Right lobe of liver (tissue), 6 donors: Measurements from ENCODE around the gene TULP1. TPM values are rescaled to one million over a fixed set of nuclear protein-coding genes. Genes with fewer than 3 reads are reported as not detected.

Source experiments
- ATAC-seq, 4 donors: fragments of 200-7000 bp; cut with Tn5 transposase; one replicate each; pipeline ENCODE4 v1.9.1; 2020; ENCODE audit warnings: mild to moderate bottlenecking in 4 of 4, moderate library complexity in 4 of 4
- DNase-seq, 3 donors: peaks; one replicate each; pipeline ENCODE4 v3.0.0-alpha.2; 2020
- H3K27ac ChIP-seq, 3 donors: fragments of 200-600 bp; one replicate each; pipeline ENCODE4 v1.8.0; 2022
- H3K27me3 ChIP-seq, 2 donors: fragments of 200-600 bp; one replicate each; pipeline ENCODE4 v1.8.0; 2022
- H3K36me3 ChIP-seq, 4 donors: fragments of 200-600 bp; sonication (generic) in 1 of 4; one replicate each; pipeline versions ENCODE4 v1.5.1 to v1.8.0; 2017 to 2022; ENCODE audit warnings: control low read depth in 1 of 4
- H3K4me1 ChIP-seq, 4 donors: fragments of 200-600 bp; sonication (generic) in 1 of 4; one replicate each; pipeline versions ENCODE4 v1.5.1 to v1.8.0; 2017 to 2022; ENCODE audit warnings: control low read depth in 1 of 4
- H3K4me3 ChIP-seq, 3 donors: fragments of 200-600 bp; one replicate each; pipeline ENCODE4 v1.8.0; 2022
- H3K9me3 ChIP-seq, 4 donors: fragments of 200-600 bp; sonication (generic) in 1 of 4; one replicate each; pipeline versions ENCODE4 v1.5.1 to v1.8.0; 2017 to 2022; ENCODE audit warnings: control low read depth in 1 of 4
- POLR2A ChIP-seq: fragments of 450-650 bp; IDR thresholded peaks from one replicate; pipeline ENCODE4 v1.6.1; 2017; ENCODE audit warnings: antibody characterized with exemption, mild to moderate bottlenecking
- WGBS: methylation state at CpG from one replicate; pipeline ENCODE4 v1.1.6; 2018; ENCODE audit warnings: low coverage, low lambda C conversion rate; ENCODE audit not compliant: insufficient coverage; ENCODE audit errors: missing lambda C conversion rate; 5-methylcytosine and 5-hydroxymethylcytosine counted together
- intact Hi-C, 2 donors: fragments of 100-400 bp; cut with DNase I; formaldehyde crosslinking; loops; one replicate each; pipeline versions ENCODE4 v1.11.2 to v1.14.1; 2022
- total RNA-seq, 6 experiments: library from RNA; depleted of rRNA in 2 of 6; stranded (reverse); fragments of >200 nt in 2 of 6; fragmentation: NEBNext Ultra II Directional in 3 of 6; extraction: Animal tissue kit (Norgen Biotek cat#: 25700) in 3 of 6; gene quantifications; one replicate each; pipeline versions ENCODE4 v1.1.0 to v1.2.4, GENCODE V29; 2016 to 2023
- TF ChIP-seq, protein P1 (sequence below), 4 donors: fragments of 200-600 bp in 3 of 4; fragments of 450-650 bp in 1 of 4; IDR thresholded peaks; one replicate each; pipeline versions ENCODE4 v1.5.1 to v1.8.0; 2016 to 2022; ENCODE audit warnings: antibody characterized with exemption in 4 of 4, mild to moderate bottlenecking in 2 of 4
- donor health status: DM: no; HTN: yes; CAD: no.
- donor health status: DM: no; HTN: no; CAD: no.
- donor health status: DM: no; HTN: no; CAD: no.
- donor health status: DM: no; HTN: yes; CAD: no.
- donor health status: DM: no; HTN: yes; CAD: no.

The TULP1 gene
- total RNA-seq, 6 experiments from 2014 or later = not detected

DNA sequence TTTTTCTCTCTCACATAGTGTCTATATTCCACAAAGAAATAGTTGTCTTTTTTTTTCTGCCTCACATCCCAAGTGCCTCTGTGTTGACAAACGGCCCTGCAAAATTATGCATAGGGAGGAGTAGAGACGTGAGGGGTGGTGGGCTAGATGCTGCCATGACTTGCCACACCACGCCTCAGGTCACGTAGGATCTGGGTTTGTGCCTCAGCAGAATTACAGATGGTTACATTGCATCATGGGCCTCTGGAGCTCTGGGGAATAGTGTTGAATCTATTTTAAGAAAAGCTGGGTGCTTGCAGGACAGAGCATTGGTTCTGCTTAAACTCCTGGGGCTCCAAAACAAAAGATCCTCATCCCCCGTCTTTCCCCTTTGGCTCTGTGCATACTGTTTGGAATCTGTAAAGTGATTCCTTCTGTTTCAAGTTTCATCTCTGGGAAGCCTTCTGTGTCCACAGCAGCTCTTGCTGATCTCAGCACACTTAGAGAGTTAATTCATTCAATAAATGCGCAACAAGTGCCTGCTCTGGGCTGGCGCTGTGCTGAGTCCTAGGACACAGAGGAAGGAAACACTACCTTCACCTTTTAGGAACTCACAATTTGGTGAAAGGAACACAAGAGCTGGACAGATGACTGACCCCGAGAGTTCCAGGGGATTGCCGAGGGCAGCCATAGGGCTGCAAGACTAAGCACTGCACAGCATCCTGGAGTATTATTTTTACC is 58.1 kb downstream of the TULP1 start:
- ATAC-seq (no peak), DNase-seq (no peak)
- Histone ChIP-seq H3K4me3 (no peak overlapping the region), H3K4me1 (peaks cover 0 to 21% (median 0%) of the 10 kb centered on the region in 4 donors), H3K27me3 (no peaks in the 10 kb centered on the region), H3K36me3 (no peaks in the 10 kb centered on the region), H3K9me3 (no peaks in the 10 kb centered on the region), H3K27ac (no peak overlapping the region)
- WGBS = 76% methylated on average over 8 of the region's 9 CpGs
- intact Hi-C loops = loop anchor here in 1 of 2 donors (5.0 kb wide), 1 partner anchor 112 kb away; the partner anchor contains the start of gene PPARD
- TF ChIP-seq, protein P1, sequence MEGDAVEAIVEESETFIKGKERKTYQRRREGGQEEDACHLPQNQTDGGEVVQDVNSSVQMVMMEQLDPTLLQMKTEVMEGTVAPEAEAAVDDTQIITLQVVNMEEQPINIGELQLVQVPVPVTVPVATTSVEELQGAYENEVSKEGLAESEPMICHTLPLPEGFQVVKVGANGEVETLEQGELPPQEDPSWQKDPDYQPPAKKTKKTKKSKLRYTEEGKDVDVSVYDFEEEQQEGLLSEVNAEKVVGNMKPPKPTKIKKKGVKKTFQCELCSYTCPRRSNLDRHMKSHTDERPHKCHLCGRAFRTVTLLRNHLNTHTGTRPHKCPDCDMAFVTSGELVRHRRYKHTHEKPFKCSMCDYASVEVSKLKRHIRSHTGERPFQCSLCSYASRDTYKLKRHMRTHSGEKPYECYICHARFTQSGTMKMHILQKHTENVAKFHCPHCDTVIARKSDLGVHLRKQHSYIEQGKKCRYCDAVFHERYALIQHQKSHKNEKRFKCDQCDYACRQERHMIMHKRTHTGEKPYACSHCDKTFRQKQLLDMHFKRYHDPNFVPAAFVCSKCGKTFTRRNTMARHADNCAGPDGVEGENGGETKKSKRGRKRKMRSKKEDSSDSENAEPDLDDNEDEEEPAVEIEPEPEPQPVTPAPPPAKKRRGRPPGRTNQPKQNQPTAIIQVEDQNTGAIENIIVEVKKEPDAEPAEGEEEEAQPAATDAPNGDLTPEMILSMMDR (IDR thresholded peaks at IDR 0.05) = no peak
- no peak for TF ChIP-seq POLR2A

DNA sequence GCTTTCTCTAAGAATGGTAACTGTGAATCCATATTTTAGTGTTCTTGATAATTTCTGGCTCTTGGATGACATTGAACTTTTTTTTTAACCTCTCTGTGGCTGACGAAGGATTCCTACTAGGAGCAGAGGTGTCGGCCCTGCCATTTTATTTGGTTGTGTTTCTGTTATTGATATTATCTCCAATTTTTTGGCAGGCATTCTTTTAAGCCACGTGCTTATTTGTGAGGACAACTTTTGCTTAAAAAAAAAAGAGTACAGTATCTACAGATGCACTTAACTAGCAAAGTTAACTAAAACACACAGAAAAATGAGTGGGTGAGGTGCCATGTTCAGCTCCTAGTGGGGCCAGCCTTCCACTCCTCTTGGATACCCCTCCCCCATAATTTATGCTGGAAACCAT is 59.5 kb downstream of the TULP1 start:
- no peaks in the 10 kb centered on the region for H3K9me3 ChIP-seq
- H3K4me1 ChIP-seq = peaks cover 0 to 21% (median 0%) of the 10 kb centered on the region in 4 donors
- DNase-seq (no peak), ATAC-seq (no peak)
- no peak for TF ChIP-seq POLR2A
- TF ChIP-seq, protein P1 (IDR thresholded peaks at IDR 0.05) = no peak
- H3K27me3 ChIP-seq = no peaks in the 10 kb centered on the region
- no peaks in the 10 kb centered on the region for H3K36me3 ChIP-seq
- intact Hi-C loops = loop anchor here in 1 of 2 donors (5.0 kb wide), 1 partner anchor 111 kb away; the partner anchor contains the start of gene PPARD
- H3K27ac ChIP-seq = no peak overlapping the region
- H3K4me3 ChIP-seq = peak overlapping the region in 1 of 3 donors; percentile 88
- WGBS = 32% methylated on average over 3 of the region's 3 CpGs

DNA sequence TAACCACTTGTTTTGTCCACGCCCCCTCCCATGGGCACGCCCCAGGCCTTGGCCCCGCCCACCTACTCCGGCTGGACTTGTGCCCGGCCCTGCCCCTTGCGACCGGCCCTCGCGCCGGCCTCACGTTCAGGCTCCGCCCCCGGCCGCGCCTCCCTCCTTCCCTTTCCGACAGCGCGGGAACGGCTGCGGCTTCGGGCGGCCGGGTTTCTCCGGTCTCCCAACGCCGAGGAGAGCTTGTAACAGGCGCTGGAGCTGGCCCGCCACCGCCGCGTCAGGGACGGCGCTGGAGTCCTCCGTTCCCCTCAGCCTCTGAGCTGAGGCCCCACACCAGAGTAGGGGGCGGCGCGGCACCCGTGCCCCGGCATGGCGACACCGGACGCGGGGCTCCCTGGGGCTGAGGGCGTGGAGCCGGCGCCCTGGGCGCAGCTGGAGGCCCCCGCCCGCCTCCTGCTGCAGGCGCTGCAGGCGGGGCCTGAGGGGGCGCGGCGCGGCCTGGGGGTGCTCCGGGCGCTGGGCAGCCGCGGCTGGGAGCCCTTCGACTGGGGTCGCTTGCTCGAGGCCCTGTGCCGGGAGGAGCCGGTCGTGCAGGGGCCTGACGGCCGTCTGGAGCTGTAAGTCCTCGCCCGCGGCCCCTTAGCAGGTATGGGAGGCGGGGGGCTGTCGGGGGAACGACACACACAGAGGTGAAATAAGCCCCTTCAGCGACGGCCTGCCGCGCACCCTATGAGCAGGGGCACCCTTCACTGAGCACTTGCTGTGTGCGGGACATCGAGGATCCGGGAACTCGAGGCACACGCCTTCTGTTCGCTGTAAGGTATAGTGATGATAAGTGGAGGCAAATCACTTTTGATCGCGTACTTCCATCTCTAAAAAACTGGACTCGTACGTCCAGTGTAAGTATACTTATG is 60.3 kb downstream of the TULP1 start, which contains the start of gene FANCE:
TSS of gene FANCE (plus strand) at position 156 of the 908 bp plus-strand sequence. CDS start at position 364, 208 bp downstream.
- peak; percentile 16 for TF ChIP-seq POLR2A
- TF ChIP-seq, protein P1 (IDR thresholded peaks at IDR 0.05) = no peak
- intact Hi-C loops = loop anchor here in 1 of 2 donors (5.0 kb wide), 1 partner anchor 110 kb away; the partner anchor contains the start of gene PPARD
- peak; percentile 95 to 97 (median 96) for DNase-seq
- WGBS = 11% methylated on average over 39 of the region's 87 CpGs
- ATAC-seq = peak; percentile 96 to 98 (median 96)
- Histone ChIP-seq H3K9me3 (no peaks in the 10 kb centered on the region), H3K27ac (no peak within 1 kb of the TSS), H3K4me3 (peak within 1 kb of the TSS; percentile 64 to 88 (median 64)), H3K4me1 (peaks cover 0 to 21% (median 0%) of the 10 kb centered on the region in 4 donors), H3K36me3 (no peaks in the 10 kb centered on the region), H3K27me3 (no peaks in the 10 kb centered on the region)

DNA sequence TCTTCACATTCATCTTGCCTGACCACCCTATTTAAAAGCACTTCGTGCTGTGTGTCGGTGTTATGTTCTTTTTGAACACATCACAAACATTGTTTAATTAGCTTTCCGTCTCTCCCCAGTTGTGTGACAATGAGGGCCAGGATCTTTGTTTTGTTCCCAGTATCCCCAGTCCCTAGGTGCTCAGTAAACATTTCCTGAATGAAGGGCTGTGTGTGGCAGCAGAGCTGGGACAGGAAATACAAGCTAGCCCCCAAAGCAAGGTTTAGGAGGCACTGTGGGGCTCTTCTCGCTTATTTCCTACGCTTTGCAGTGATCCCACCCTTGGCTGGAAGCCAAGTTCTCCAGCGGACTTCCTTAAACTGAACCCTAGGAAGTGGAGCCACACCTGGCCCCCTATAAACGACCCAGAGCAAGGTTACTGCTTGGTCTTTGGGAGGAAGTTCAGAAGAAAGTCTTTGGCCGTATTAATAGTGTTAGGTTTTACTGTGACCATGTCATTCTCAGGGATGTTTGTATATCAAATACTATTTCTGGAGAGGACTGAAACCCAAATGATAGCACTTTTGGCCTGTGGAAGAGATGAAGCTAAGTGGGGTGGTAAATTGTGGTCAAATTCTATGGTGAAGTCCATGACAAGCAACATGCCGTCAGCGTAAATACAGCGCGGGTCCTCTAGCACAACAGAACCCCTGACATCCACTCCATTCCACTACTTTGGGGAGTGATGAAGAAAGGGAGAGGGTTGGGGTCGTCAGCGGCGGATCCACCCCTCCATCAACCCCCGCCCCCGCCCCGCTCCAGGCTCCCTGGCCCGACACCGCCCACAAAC is 61.1 kb downstream of the TULP1 start:
- H3K27me3 ChIP-seq = no peaks in the 10 kb centered on the region
- H3K36me3 ChIP-seq = no peaks in the 10 kb centered on the region
- ATAC-seq (no peak), DNase-seq (no peak)
- peak overlapping the region in 2 of 3 donors; percentile 64 to 88 for H3K4me3 ChIP-seq
- no peaks in the 10 kb centered on the region for H3K9me3 ChIP-seq
- WGBS = 17% methylated on average over 20 of the region's 20 CpGs
- H3K27ac ChIP-seq = no peak overlapping the region
- H3K4me1 ChIP-seq = peaks cover 0 to 21% (median 0%) of the 10 kb centered on the region in 4 donors
- intact Hi-C loops = loop anchor here in 1 of 2 donors (5.0 kb wide), 1 partner anchor 109 kb away; the partner anchor contains the start of gene PPARD
- TF ChIP-seq POLR2A = no peak
- TF ChIP-seq, protein P1 (IDR thresholded peaks at IDR 0.05) = no peak
